ENCODE results near the gene C11orf24.

The C11orf24 gene

DNA sequence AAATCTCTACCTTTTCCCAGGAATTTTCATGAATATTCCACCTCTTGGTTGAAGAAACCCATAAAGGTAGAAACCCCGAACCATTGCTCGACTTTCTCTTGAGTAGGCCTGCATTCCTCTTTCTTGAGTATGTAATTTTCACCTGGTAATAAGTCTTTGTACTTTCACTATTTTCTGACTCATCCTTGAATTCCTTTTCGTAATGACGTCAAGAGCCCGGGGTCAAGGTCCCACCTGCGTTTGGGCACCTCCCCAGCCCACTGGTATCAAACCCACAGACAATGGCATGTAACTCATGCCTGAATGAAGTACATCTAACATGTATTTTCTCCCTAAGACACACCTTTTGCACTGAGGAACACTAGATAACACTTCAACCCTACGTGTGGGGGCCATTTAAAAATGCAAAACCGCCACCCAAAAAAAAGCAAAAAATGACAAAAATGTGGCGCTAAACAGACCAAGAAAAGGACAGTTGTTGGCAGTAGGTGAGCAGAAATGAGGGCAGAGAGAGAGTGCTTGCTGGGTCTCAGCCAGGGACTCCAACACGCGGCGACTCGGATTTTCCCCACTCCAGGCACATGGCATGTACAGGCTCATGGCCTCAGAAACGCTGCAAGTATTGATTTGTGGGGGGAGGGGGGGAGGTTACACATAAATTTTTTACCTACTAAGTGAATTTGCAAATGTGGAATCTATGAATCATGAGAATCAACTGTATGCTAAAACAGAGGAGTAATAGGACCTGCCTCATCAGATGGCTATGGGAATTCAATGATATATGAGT, 4.1 kb upstream of the C11orf24 start:
- Histone ChIP-seq H3K4me1 (ENCODE audit: control insufficient read depth, insufficient read depth, low read length) (peaks cover 2% of the 10 kb centered on the region), H3K36me3 (ENCODE audit: control insufficient read depth, insufficient read depth, low read length) (no peaks in the 10 kb centered on the region), H3K9me3 (ENCODE audit: control insufficient read depth, low read length) (no peaks in the 10 kb centered on the region), H3K9ac (ENCODE audit: low read length) (no peak overlapping the region), H3K27me3 (ENCODE audit: control insufficient read depth, insufficient read depth, low read length) (no peaks in the 10 kb centered on the region), H3K4me3 (ENCODE audit: low read length) (no peak overlapping the region)

DNA sequence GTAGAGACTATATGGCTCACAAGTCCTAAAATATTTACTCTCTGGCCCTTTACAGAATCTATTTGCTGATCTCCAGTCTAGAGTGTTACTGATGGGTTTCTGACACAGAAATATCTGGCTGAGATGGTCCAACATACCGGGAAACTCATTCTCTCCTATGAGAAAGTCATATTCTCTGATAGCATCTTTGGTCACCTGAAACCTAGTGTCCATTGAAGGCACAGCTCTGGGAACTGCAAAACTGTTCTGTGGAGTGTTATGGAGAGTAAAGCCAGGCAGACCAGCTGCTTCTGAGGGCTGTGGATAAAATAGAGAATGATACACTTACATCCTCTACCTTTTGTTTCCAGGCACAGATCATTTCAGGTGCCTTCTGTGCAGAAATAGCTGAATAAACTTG, 2.5 kb upstream of the C11orf24 start:
- H3K4me1 ChIP-seq (ENCODE audit: control insufficient read depth, insufficient read depth, low read length): peaks cover 18% of the 10 kb centered on the region
- H3K4me3 ChIP-seq (ENCODE audit: low read length): no peak overlapping the region
- H3K36me3 ChIP-seq (ENCODE audit: control insufficient read depth, insufficient read depth, low read length): no peaks in the 10 kb centered on the region
- H3K27me3 ChIP-seq (ENCODE audit: control insufficient read depth, insufficient read depth, low read length): no peaks in the 10 kb centered on the region
- H3K9me3 ChIP-seq (ENCODE audit: control insufficient read depth, low read length): no peaks in the 10 kb centered on the region
- no peak overlapping the region for H3K9ac ChIP-seq (ENCODE audit: low read length)

- peaks cover 21% of the 10 kb centered on the region for H3K4me1 ChIP-seq (ENCODE audit: control insufficient read depth, insufficient read depth, low read length)
- no peaks in the 10 kb centered on the region for H3K27me3 ChIP-seq (ENCODE audit: control insufficient read depth, insufficient read depth, low read length)
- no peak overlapping the region for H3K4me3 ChIP-seq (ENCODE audit: low read length)
- H3K36me3 ChIP-seq (ENCODE audit: control insufficient read depth, insufficient read depth, low read length): no peaks in the 10 kb centered on the region
- no peaks in the 10 kb centered on the region for H3K9me3 ChIP-seq (ENCODE audit: control insufficient read depth, low read length)
- no peak overlapping the region for H3K9ac ChIP-seq (ENCODE audit: low read length)
Observed at GRCh38 chr11:68273026-68273738, 1.4 kb upstream of the C11orf24 start.

- peak overlapping the region; percentile 65 for H3K4me3 ChIP-seq (ENCODE audit: low read length)
- peaks cover 18% of the 10 kb centered on the region for H3K36me3 ChIP-seq (ENCODE audit: control insufficient read depth, insufficient read depth, low read length)
- H3K27me3 ChIP-seq (ENCODE audit: control insufficient read depth, insufficient read depth, low read length): no peaks in the 10 kb centered on the region
- peaks cover 29% of the 10 kb centered on the region for H3K4me1 ChIP-seq (ENCODE audit: control insufficient read depth, insufficient read depth, low read length)
- no peaks in the 10 kb centered on the region for H3K9me3 ChIP-seq (ENCODE audit: control insufficient read depth, low read length)
- H3K9ac ChIP-seq (ENCODE audit: low read length): peak overlapping the region; percentile 91
Observed at GRCh38 chr11:68271023-68271780, 571 bp downstream of the C11orf24 start.

GRCh38 chr11:68270196-68271022, 1.4 kb downstream of the C11orf24 start:
- no peaks in the 10 kb centered on the region for H3K9me3 ChIP-seq (ENCODE audit: control insufficient read depth, low read length)
- H3K4me3 ChIP-seq (ENCODE audit: low read length): peak overlapping the region; percentile 65
- H3K36me3 ChIP-seq (ENCODE audit: control insufficient read depth, insufficient read depth, low read length): peaks cover 24% of the 10 kb centered on the region
- no peaks in the 10 kb centered on the region for H3K27me3 ChIP-seq (ENCODE audit: control insufficient read depth, insufficient read depth, low read length)
- H3K9ac ChIP-seq (ENCODE audit: low read length): peak overlapping the region; percentile 91
- peaks cover 36% of the 10 kb centered on the region for H3K4me1 ChIP-seq (ENCODE audit: control insufficient read depth, insufficient read depth, low read length)

- Histone ChIP-seq H3K4me1 (ENCODE audit: control insufficient read depth, insufficient read depth, low read length) (peaks cover 36% of the 10 kb centered on the region), H3K9me3 (ENCODE audit: control insufficient read depth, low read length) (no peaks in the 10 kb centered on the region), H3K4me3 (ENCODE audit: low read length) (no peak overlapping the region), H3K36me3 (ENCODE audit: control insufficient read depth, insufficient read depth, low read length) (peaks cover 24% of the 10 kb centered on the region), H3K27me3 (ENCODE audit: control insufficient read depth, insufficient read depth, low read length) (no peaks in the 10 kb centered on the region), H3K9ac (ENCODE audit: low read length) (no peak overlapping the region)
Observed at GRCh38 chr11:68269414-68270081, 2.2 kb downstream of the C11orf24 start.

GRCh38 chr11:68267881-68268240, 3.9 kb downstream of the C11orf24 start:
- no peak overlapping the region for H3K4me3 ChIP-seq (ENCODE audit: low read length)
- H3K36me3 ChIP-seq (ENCODE audit: control insufficient read depth, insufficient read depth, low read length): peaks cover 26% of the 10 kb centered on the region
- H3K9ac ChIP-seq (ENCODE audit: low read length): no peak overlapping the region
- no peaks in the 10 kb centered on the region for H3K27me3 ChIP-seq (ENCODE audit: control insufficient read depth, insufficient read depth, low read length)
- H3K9me3 ChIP-seq (ENCODE audit: control insufficient read depth, low read length): no peaks in the 10 kb centered on the region
- H3K4me1 ChIP-seq (ENCODE audit: control insufficient read depth, insufficient read depth, low read length): peaks cover 36% of the 10 kb centered on the region

DNA sequence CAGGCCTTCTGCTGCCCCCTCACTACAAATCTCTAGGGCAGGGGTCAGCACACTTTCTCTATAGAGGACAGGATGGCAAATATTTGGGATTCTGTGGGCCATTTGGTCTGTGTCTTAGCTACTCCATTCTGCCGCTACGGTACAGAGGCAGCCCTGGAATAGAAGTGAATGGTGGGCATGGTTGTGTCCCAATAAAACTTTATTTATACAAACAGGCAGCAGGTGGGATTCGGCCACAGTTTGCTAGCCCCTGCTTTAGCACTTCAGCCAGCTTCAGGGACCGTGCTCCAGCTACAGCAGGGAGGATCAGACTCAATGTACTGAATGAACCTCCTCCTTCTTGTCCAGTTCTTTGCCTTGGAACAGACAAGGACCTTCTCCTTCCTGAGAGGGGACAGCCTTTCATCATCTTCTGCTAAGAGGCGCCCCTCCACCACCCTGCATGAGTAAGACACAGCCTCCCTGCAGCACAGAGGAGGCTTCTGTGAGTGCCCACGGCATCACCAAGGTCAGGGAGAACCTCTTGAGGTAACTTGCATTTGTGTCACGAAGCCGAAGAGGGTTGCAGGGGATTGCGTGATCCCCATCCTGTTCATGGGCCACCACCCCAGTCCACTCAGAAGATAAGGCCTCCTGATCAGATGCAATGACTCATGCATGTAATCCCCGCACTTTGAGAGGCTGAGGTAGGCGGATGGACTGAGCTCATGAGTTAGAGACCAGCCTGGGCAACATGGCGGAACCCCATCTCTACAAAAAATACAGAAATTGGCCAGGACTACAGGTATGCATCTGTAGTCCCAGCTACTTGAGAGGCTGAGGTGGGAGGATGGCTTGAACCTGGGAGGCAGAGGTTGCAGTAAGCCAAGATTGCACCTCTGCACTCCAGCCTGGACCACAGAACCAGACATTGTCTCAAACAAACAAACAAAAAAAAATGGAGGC, 4.6 kb downstream of the C11orf24 start:
- no peaks in the 10 kb centered on the region for H3K27me3 ChIP-seq (ENCODE audit: control insufficient read depth, insufficient read depth, low read length)
- no peak overlapping the region for H3K4me3 ChIP-seq (ENCODE audit: low read length)
- H3K9ac ChIP-seq (ENCODE audit: low read length): no peak overlapping the region
- peaks cover 33% of the 10 kb centered on the region for H3K36me3 ChIP-seq (ENCODE audit: control insufficient read depth, insufficient read depth, low read length)
- peaks cover 36% of the 10 kb centered on the region for H3K4me1 ChIP-seq (ENCODE audit: control insufficient read depth, insufficient read depth, low read length)
- no peaks in the 10 kb centered on the region for H3K9me3 ChIP-seq (ENCODE audit: control insufficient read depth, low read length)

GRCh38 chr11:68266121-68266891, 5.5 kb downstream of the C11orf24 start:
- Histone ChIP-seq H3K9ac (ENCODE audit: low read length) (no peak overlapping the region), H3K9me3 (ENCODE audit: control insufficient read depth, low read length) (no peaks in the 10 kb centered on the region), H3K4me3 (ENCODE audit: low read length) (no peak overlapping the region), H3K27me3 (ENCODE audit: control insufficient read depth, insufficient read depth, low read length) (no peaks in the 10 kb centered on the region), H3K36me3 (ENCODE audit: control insufficient read depth, insufficient read depth, low read length) (peaks cover 33% of the 10 kb centered on the region), H3K4me1 (ENCODE audit: control insufficient read depth, insufficient read depth, low read length) (peaks cover 36% of the 10 kb centered on the region)

Measured in mucosa of stomach (tissue), 1 donor.